Neuronal stem cell (in vitro differentiated cells): ENCODE results near the gene SCPEP1.

ENCODE experiments used
- DNase-seq: peaks from one replicate; pipeline ENCODE4 v3.0.0-alpha.2; 2013; ENCODE audit warnings: low spot score
- H2AFZ ChIP-seq: one replicate; pipeline ENCODE4 v1.6.1; 2013; ENCODE audit warnings: mild to moderate bottlenecking, low read length, inconsistent platforms
- H2AK5ac ChIP-seq: 2 replicates; pipeline ENCODE4 v1.6.1; 2013; ENCODE audit warnings: low read depth, mild to moderate bottlenecking, inconsistent platforms, low read length, moderate library complexity, mixed read lengths
- H2BK120ac ChIP-seq: 2 replicates; pipeline ENCODE4 v1.6.1; 2013; ENCODE audit warnings: low read depth, mild to moderate bottlenecking, inconsistent platforms, low read length, moderate library complexity, mixed read lengths
- H2BK12ac ChIP-seq: one replicate; pipeline ENCODE4 v1.6.1; 2013; ENCODE audit warnings: low read length, inconsistent platforms
- H2BK15ac ChIP-seq: 2 replicates; pipeline ENCODE4 v1.6.1; 2013; ENCODE audit warnings: mild to moderate bottlenecking, low read length, inconsistent platforms, mixed read lengths
- H2BK5ac ChIP-seq: one replicate; pipeline ENCODE4 v1.6.1; 2013; ENCODE audit warnings: inconsistent platforms, mild to moderate bottlenecking, low read length, moderate library complexity
- H3K14ac ChIP-seq: one replicate; pipeline ENCODE4 v1.6.1; 2013; ENCODE audit warnings: low read length, inconsistent platforms
- H3K18ac ChIP-seq: 2 replicates; pipeline ENCODE4 v1.6.1; 2013; ENCODE audit warnings: low read length, inconsistent platforms
- H3K23ac ChIP-seq: 2 replicates; pipeline ENCODE4 v1.6.1; 2013; ENCODE audit warnings: low read depth, mild to moderate bottlenecking, mixed read lengths, low read length, inconsistent platforms; ENCODE audit not compliant: poor library complexity
- H3K27ac ChIP-seq: replicated peaks from 3 replicates; pipeline ENCODE4 v1.5.1; 2013; ENCODE audit warnings: low read length, inconsistent platforms
- H3K27me3 ChIP-seq, 3 experiments: 2 replicates each; pipeline ENCODE4 v1.6.1; 2013; ENCODE audit warnings: low read length in 3 of 3, mild to moderate bottlenecking in 2 of 3, inconsistent platforms in 1 of 3, low read depth in 1 of 3, mixed read lengths in 1 of 3, moderate library complexity in 1 of 3; ENCODE audit not compliant: control insufficient read depth in 3 of 3, insufficient read depth in 3 of 3
- H3K36me3 ChIP-seq, 2 donors: replicated peaks in 1 of 2; 2 replicates each; pipeline ENCODE4 v1.6.1; 2013; ENCODE audit warnings: low read length in 2 of 2; ENCODE audit not compliant: control insufficient read depth in 2 of 2, insufficient read depth in 2 of 2
- H3K4ac ChIP-seq: 2 replicates; pipeline ENCODE4 v1.6.1; 2013; ENCODE audit warnings: inconsistent platforms, mild to moderate bottlenecking, low read length, moderate library complexity
- H3K4me1 ChIP-seq, 2 donors: 1 replicate in 1 of 2; 2 replicates in 1 of 2; pipeline ENCODE4 v1.6.1; 2013; ENCODE audit warnings: low read length in 2 of 2, low read depth in 1 of 2; ENCODE audit not compliant: control insufficient read depth in 2 of 2, insufficient read depth in 1 of 2
- H3K4me2 ChIP-seq: one replicate; pipeline ENCODE4 v1.6.1; 2013; ENCODE audit warnings: mild to moderate bottlenecking, low read length, inconsistent platforms; ENCODE audit not compliant: insufficient read depth, poor library complexity, severe bottlenecking
- H3K4me3 ChIP-seq, 2 donors: 2 replicates each; pipeline ENCODE4 v1.5.1; 2013; ENCODE audit warnings: low read length in 2 of 2, mild to moderate bottlenecking in 2 of 2, inconsistent platforms in 1 of 2, moderate library complexity in 1 of 2
- H3K79me1 ChIP-seq: one replicate; pipeline ENCODE4 v1.6.1; 2013; ENCODE audit warnings: low read depth, mild to moderate bottlenecking, inconsistent platforms, low read length, moderate library complexity
- H3K9ac ChIP-seq: one replicate; pipeline ENCODE4 v1.6.1; 2013; ENCODE audit warnings: mild to moderate bottlenecking, low read depth, low read length, inconsistent platforms; ENCODE audit not compliant: poor library complexity
- H3K9me3 ChIP-seq, 2 donors: replicated peaks in 1 of 2; 2 replicates each; pipeline versions ENCODE3 to v1.6.1; 2013; ENCODE audit warnings: low read length in 2 of 2, mild to moderate bottlenecking in 2 of 2, inconsistent platforms in 1 of 2, low read depth in 1 of 2, mixed read lengths in 1 of 2, moderate library complexity in 1 of 2; ENCODE audit not compliant: control insufficient read depth in 2 of 2, insufficient read depth in 1 of 2
- H4K8ac ChIP-seq: one replicate; pipeline ENCODE4 v1.6.1; 2013; ENCODE audit warnings: low read depth, mild to moderate bottlenecking, inconsistent platforms, low read length, moderate library complexity
- H4K91ac ChIP-seq: one replicate; pipeline ENCODE4 v1.6.1; 2013; ENCODE audit warnings: low read length, low read depth, mild to moderate bottlenecking, inconsistent platforms; ENCODE audit not compliant: poor library complexity
- WGBS, 2 donors: extraction: QIAGEN DNeasy Blood & Tissue Kit; methylation state at CpG; one replicate each; pipeline ENCODE4 v1.1.7; 2013; ENCODE audit warnings: missing lambda C conversion rate in 2 of 2, mixed read lengths in 1 of 2; ENCODE audit not compliant: insufficient read length in 2 of 2, insufficient replicate concordance in 1 of 2; ENCODE audit errors: extremely low coverage in 2 of 2; 5-methylcytosine and 5-hydroxymethylcytosine counted together

SCPEP1 gene

DNA sequence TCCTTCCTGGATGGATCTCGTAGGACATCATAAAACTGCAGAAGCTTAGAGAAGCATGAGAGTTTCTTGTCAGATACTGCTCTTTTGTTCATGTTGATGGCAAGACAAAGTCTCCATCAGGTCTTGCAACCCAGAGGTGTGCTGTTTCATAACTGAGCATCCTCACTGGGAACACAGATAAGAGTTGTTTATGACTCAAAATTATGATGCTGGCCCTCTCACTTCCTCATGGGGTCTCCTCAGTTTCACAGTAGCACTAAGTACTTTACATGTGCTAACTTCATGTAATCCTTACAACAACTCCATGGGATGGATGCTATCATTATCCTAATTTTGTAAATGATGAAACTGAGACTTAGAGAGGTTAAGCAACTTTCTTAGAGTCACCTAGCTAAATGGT lies 14.4 kb downstream of the SCPEP1 start:
- WGBS, 2 donors = no CpG with 5 or more reads among the region's 1 CpG

DNA sequence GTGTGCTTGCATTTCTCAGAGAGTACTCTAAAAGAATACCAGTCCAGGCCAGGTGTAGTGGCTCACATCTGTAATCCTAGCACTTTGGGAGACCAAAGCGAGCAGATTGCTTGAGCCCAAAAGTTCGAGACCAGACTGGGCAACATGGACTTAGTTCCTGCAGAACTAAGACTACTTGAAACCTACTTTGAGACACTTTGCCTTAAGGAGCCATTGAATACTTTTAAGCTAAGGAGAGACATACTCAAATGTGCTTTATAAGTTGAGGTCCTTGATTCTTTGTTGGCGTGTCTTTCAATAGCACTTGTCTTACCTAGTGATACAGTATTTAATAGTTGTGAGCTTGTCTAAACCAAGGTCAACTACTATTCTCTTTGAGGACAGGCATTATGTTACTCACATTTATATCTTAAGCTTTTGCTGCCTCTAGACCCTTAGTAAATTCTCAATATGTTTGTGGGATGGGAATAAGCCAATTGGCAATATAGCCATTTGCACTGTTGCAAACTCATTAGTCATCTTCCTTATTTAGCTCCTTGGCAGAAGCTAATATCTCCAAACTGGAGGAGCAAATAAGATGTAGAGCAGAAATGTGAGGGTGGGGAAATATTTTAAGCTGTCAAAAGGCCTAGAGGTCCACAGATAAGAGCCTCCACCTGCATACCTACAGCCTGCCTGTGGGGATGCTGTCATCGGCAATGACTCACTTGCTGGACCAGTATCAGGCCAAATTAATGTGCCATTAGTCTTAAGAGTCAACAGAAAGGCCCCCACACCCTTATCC lies 16.3 kb downstream of the SCPEP1 start:
- no peaks in the 10 kb centered on the region for H3K79me1 ChIP-seq

More for the DNA sequence above, 14.4 kb downstream of the SCPEP1 start:
- no peak overlapping the region for H3K9ac ChIP-seq
- H3K4me3 ChIP-seq = no peak overlapping the region
- no peaks in the 10 kb centered on the region for H3K9me3 ChIP-seq
- no peak overlapping the region for H3K27ac ChIP-seq
- H2AK5ac ChIP-seq = no peak overlapping the region
- H3K14ac ChIP-seq = no peak overlapping the region
- no peak overlapping the region for H2BK15ac ChIP-seq
- no peak overlapping the region for H3K4ac ChIP-seq
- no peak overlapping the region for H3K23ac ChIP-seq
- no peak overlapping the region for H2BK12ac ChIP-seq
- no peak overlapping the region for H2BK5ac ChIP-seq
- no peak overlapping the region for H3K18ac ChIP-seq
- H3K79me1 ChIP-seq = no peaks in the 10 kb centered on the region
- no peaks in the 10 kb centered on the region for H3K27me3 ChIP-seq
- no peak overlapping the region for H3K4me2 ChIP-seq
- peaks cover 0 to 5% of the 10 kb centered on the region in 2 donors for H3K4me1 ChIP-seq
- no peak overlapping the region for H2BK120ac ChIP-seq
- H4K8ac ChIP-seq = no peak overlapping the region
- no peak for DNase-seq
- peaks cover 0 to 49% of the 10 kb centered on the region in 2 donors for H3K36me3 ChIP-seq
- H4K91ac ChIP-seq = no peak overlapping the region
- no peak overlapping the region for H2AFZ ChIP-seq

DNA sequence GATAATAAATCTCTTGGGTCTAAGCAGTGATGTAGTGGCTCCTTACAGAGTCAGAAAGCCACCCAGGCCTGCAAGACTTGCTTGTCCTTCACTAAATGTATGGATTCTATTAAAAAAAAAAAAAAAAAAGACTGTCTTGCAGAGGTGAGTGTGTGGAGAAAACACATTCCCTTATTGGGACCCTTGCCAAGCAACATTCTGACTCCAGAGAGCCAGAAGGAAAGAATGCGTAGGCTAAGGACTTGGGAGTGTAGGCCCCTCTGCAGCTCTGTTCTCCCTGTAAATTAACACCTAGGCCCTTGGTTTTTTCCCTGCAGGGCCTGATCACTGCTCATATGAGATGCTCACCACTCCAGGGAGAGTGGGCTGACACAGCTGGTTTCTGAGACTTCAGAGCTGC lies 17.8 kb downstream of the SCPEP1 start:
- no peak overlapping the region for H4K91ac ChIP-seq
- H3K4me3 ChIP-seq = no peak overlapping the region
- H4K8ac ChIP-seq = no peak overlapping the region
- H2AK5ac ChIP-seq = no peak overlapping the region
- no peak overlapping the region for H3K27ac ChIP-seq
- H3K23ac ChIP-seq = no peak overlapping the region
- H2AFZ ChIP-seq = no peak overlapping the region
- peaks cover 1 to 37% of the 10 kb centered on the region in 2 donors for H3K36me3 ChIP-seq
- H3K18ac ChIP-seq = no peak overlapping the region
- DNase-seq = no peak
- WGBS, 2 donors = no CpG with 5 or more reads among the region's 1 CpG
- H2BK12ac ChIP-seq = no peak overlapping the region
- H3K79me1 ChIP-seq = no peaks in the 10 kb centered on the region
- H3K4me1 ChIP-seq = peaks cover 0 to 5% of the 10 kb centered on the region in 2 donors
- H2BK5ac ChIP-seq = no peak overlapping the region
- H2BK120ac ChIP-seq = no peak overlapping the region
- H3K27me3 ChIP-seq = no peaks in the 10 kb centered on the region
- no peak overlapping the region for H3K9ac ChIP-seq
- H3K4me2 ChIP-seq = no peak overlapping the region
- H3K14ac ChIP-seq = no peak overlapping the region
- no peak overlapping the region for H3K4ac ChIP-seq
- H3K9me3 ChIP-seq = no peaks in the 10 kb centered on the region
- H2BK15ac ChIP-seq = no peak overlapping the region

More for the DNA sequence above, 16.3 kb downstream of the SCPEP1 start:
- Histone ChIP-seq H3K4me1 (peaks cover 0 to 5% of the 10 kb centered on the region in 2 donors), H3K23ac (no peak overlapping the region), H2AFZ (no peak overlapping the region), H3K9ac (no peak overlapping the region), H4K8ac (no peak overlapping the region), H3K4ac (no peak overlapping the region), H3K27me3 (no peaks in the 10 kb centered on the region), H3K9me3 (no peaks in the 10 kb centered on the region), H3K4me2 (no peak overlapping the region), H3K4me3 (no peak overlapping the region), H2AK5ac (no peak overlapping the region), H3K18ac (no peak overlapping the region), H2BK5ac (no peak overlapping the region), H3K27ac (no peak overlapping the region), H2BK15ac (no peak overlapping the region), H4K91ac (no peak overlapping the region), H3K36me3 (peaks cover 0 to 35% of the 10 kb centered on the region in 2 donors), H3K14ac (no peak overlapping the region), H2BK12ac (no peak overlapping the region), H2BK120ac (no peak overlapping the region)
- DNase-seq = no peak
- no CpG with 5 or more reads among the region's 4 CpGs for WGBS, 2 donors

DNA sequence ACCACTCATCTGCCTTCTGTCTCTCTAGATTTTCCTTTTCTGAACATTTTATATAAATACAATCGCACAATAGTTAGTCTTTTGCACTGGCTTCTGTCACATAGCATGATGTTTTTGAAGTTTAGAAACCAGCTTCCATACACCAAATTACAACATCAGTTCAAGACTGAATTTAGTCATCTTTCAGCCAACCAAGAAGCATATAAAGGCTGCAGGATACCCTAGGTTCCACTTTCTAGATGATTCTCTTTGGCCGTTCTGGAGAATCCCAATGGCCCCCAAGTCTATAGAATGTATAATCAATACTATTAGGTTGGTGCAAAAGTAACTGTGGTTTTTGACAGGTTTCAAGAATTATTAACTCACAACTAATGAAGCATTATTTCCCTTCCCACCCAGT lies 19.4 kb downstream of the SCPEP1 start:
- H3K9ac ChIP-seq = no peak overlapping the region
- no peak overlapping the region for H2BK12ac ChIP-seq
- H3K18ac ChIP-seq = no peak overlapping the region
- H4K91ac ChIP-seq = no peak overlapping the region
- no peaks in the 10 kb centered on the region for H3K79me1 ChIP-seq
- WGBS, 2 donors = no CpG with 5 or more reads among the region's 2 CpGs
- peaks cover 0 to 5% of the 10 kb centered on the region in 2 donors for H3K4me1 ChIP-seq
- H4K8ac ChIP-seq = no peak overlapping the region
- H2BK15ac ChIP-seq = no peak overlapping the region
- H3K9me3 ChIP-seq = no peaks in the 10 kb centered on the region
- no peak overlapping the region for H3K14ac ChIP-seq
- H2AFZ ChIP-seq = no peak overlapping the region
- no peak overlapping the region for H2BK120ac ChIP-seq
- no peak overlapping the region for H3K4ac ChIP-seq
- peaks cover 2 to 38% of the 10 kb centered on the region in 2 donors for H3K36me3 ChIP-seq
- H3K27me3 ChIP-seq = no peaks in the 10 kb centered on the region
- no peak overlapping the region for H3K23ac ChIP-seq
- H2BK5ac ChIP-seq = no peak overlapping the region
- no peak for DNase-seq
- no peak overlapping the region for H3K27ac ChIP-seq
- no peak overlapping the region for H3K4me3 ChIP-seq
- no peak overlapping the region for H3K4me2 ChIP-seq
- H2AK5ac ChIP-seq = no peak overlapping the region
